HG03060 (cell line): ENCODE measurements around the gene ADGRA3.

Source experiments
- ATAC-seq: cut with Tn5 transposase; IDR thresholded peaks from one replicate; pipeline ENCODE4 v1.9.1; 2021; ENCODE audit warnings: low read depth, moderate number of reproducible peaks; ENCODE audit not compliant: unreplicated experiment

The ADGRA3 gene

GRCh38 chr4:22514481-22514880 lies 1.4 kb downstream of the ADGRA3 start:
- ATAC-seq = no peak

GRCh38 chr4:22514001-22514400 lies 1.9 kb downstream of the ADGRA3 start:
- ATAC-seq = no peak

GRCh38 chr4:22512306-22512705 lies 3.6 kb downstream of the ADGRA3 start:
- ATAC-seq = no peak

GRCh38 chr4:22510750-22511149 lies 5.1 kb downstream of the ADGRA3 start:
- no peak for ATAC-seq

- ATAC-seq = no peak
Measured at GRCh38 chr4:22508376-22508775, 7.5 kb downstream of the ADGRA3 start.

GRCh38 chr4:22504922-22505321 lies 10.9 kb downstream of the ADGRA3 start:
- ATAC-seq = no peak

- no peak for ATAC-seq
Measured at GRCh38 chr4:22504447-22504846, 11.4 kb downstream of the ADGRA3 start.

GRCh38 chr4:22502895-22503814 lies 12.7 kb downstream of the ADGRA3 start:
- ATAC-seq = no peak

- no peak for ATAC-seq
Measured at GRCh38 chr4:22501715-22502095, 14.2 kb downstream of the ADGRA3 start.

- no peak for ATAC-seq
Measured at GRCh38 chr4:22500831-22501714, 14.8 kb downstream of the ADGRA3 start.

GRCh38 chr4:22500128-22500611 lies 15.7 kb downstream of the ADGRA3 start:
- ATAC-seq = no peak

GRCh38 chr4:22498866-22499265 lies 17.0 kb downstream of the ADGRA3 start:
- no peak for ATAC-seq

- ATAC-seq = no peak
Measured at GRCh38 chr4:22496165-22496813, 19.6 kb downstream of the ADGRA3 start.

- no peak for ATAC-seq
Measured at GRCh38 chr4:22493523-22493922, 22.3 kb downstream of the ADGRA3 start.

- ATAC-seq = no peak
Measured at GRCh38 chr4:22492987-22493386, 22.9 kb downstream of the ADGRA3 start.

- no peak for ATAC-seq
Measured at GRCh38 chr4:22491939-22492338, 23.9 kb downstream of the ADGRA3 start.

GRCh38 chr4:22490718-22491315 lies 25.0 kb downstream of the ADGRA3 start:
- no peak for ATAC-seq

- ATAC-seq = no peak
Measured at GRCh38 chr4:22488106-22488505, 27.8 kb downstream of the ADGRA3 start.

GRCh38 chr4:22487328-22487727 lies 28.5 kb downstream of the ADGRA3 start:
- no peak for ATAC-seq

GRCh38 chr4:22486276-22486675 lies 29.6 kb downstream of the ADGRA3 start:
- no peak for ATAC-seq
